BLaER1 treated with 17β-estradiol and CSF1 and Interleukin-3, amounts not matched to agents 10 nM and 100 nM (cell line): ENCODE data around the gene CFAP206.

Experiments
- H3K27ac ChIP-seq, 11 experiments: shearing (Covaris generic); formaldehyde crosslinking; 2 replicates each; pipeline ENCODE4 v1.8.1; 2022
- H3K27me3 ChIP-seq, 11 experiments: shearing (Covaris generic); formaldehyde crosslinking; 2 replicates each; pipeline ENCODE4 v1.8.1; 2022
- H3K36me3 ChIP-seq, 11 experiments: shearing (Covaris generic); formaldehyde crosslinking; 2 replicates each; pipeline ENCODE4 v1.8.1; 2022
- H3K4me1 ChIP-seq, 10 experiments: shearing (Covaris generic); formaldehyde crosslinking; 2 replicates each; pipeline ENCODE4 v1.8.1; 2022
- H3K4me2 ChIP-seq, 11 experiments: shearing (Covaris generic); formaldehyde crosslinking; 2 replicates each; pipeline ENCODE4 v1.8.1; 2022
- H3K4me3 ChIP-seq, 10 experiments: shearing (Covaris generic); formaldehyde crosslinking; 2 replicates each; pipeline ENCODE4 v1.8.1; 2022
- H3K9ac ChIP-seq, 11 experiments: shearing (Covaris generic); formaldehyde crosslinking; 2 replicates each; pipeline ENCODE4 v1.8.1; 2022
- H3K9me3 ChIP-seq, 11 experiments: shearing (Covaris generic); formaldehyde crosslinking; replicated peaks in 1 of 11; 2 replicates each; pipeline ENCODE4 v1.8.1; 2022
- H4K20me1 ChIP-seq, 11 experiments: shearing (Covaris generic); formaldehyde crosslinking; 2 replicates each; pipeline ENCODE4 v1.8.1; 2022
- Cebpa-rat ChIP-seq, 11 experiments: shearing (Covaris generic); IDR thresholded peaks; 2 replicates each; pipeline ENCODE4 v1.8.1; 2022

The CFAP206 gene

DNA sequence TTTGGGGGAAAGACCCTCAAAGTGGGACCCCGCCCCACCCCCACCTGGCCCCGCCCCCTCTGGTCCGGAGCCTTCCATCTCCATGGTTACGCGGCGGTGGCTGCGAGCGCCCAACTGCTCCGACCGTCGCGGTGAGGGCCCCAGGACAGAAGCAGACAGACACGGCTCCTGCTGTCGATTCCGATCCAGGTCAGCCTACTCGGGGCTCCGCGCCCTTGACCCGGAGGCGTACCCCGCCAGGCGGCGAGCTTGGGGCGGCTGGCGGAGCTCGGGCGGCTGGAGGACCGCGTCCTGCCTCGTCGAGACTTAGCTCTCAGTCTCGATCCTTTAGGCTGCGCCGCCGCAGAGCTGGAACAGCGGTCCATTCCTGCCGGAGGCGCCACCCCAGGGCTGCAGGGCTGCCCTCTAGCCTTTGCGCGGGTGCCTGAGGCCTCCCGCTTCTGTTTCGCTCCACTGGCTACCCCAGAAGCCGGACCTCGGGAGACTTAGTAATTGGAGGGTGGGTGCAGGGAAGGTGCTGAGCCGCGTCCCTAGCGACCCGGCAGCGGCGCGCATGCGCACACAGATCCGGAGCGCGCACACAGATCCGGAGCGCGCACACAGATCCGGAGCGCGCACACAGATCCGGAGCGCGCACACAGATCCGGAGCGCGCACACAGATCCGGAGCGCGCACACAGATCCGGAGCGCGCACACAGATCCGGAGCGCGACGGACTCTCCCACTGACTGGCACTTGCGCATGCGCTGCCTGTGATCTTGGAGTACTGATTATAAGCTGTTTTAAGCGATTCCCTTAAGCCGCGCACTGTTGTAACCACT is at the start of gene CFAP206:
CFAP206 (plus strand) TSS at position 72 of the 820 bp plus-strand sequence. CDS start 1,868 bp downstream, outside the sequence.
- no peaks in the 10 kb centered on the region for H3K9me3 ChIP-seq
- H4K20me1 ChIP-seq, result no peaks in the 10 kb centered on the region
- H3K4me1 ChIP-seq, result 0 out of 20 replicates have a peak, but pooled peaks cover 0 to 3% (median 0%) of the 10 kb centered on the region in 10 experiments
- TF ChIP-seq Cebpa-rat (IDR thresholded peaks at IDR 0.05), result no peak
- peak within 1 kb of the TSS; percentile 58 to 77 (median 70) for H3K4me3 ChIP-seq
- no peaks in the 10 kb centered on the region for H3K27me3 ChIP-seq
- H3K9ac ChIP-seq, result peak within 1 kb of the TSS; percentile 48 to 71 (median 62); a peak in 19 of 22 replicates
- no peaks in the 10 kb centered on the region for H3K36me3 ChIP-seq
- H3K27ac ChIP-seq, result peak within 1 kb of the TSS in 5 of 11 experiments; percentile 6 to 68 (median 51); a peak in 4 of 22 replicates
- H3K4me2 ChIP-seq, result peak within 1 kb of the TSS; percentile 49 to 73 (median 62)

- Histone ChIP-seq H3K27ac (no peak overlapping the region), H3K4me2 (no peak overlapping the region), H3K4me1 (no peaks in the 10 kb centered on the region), H3K27me3 (no peaks in the 10 kb centered on the region), H3K9ac (no peak overlapping the region), H3K9me3 (peaks cover 17 to 37% (median 30%) of the 10 kb centered on the region in 11 experiments; a peak in 21 of 22 replicates), H3K36me3 (no peaks in the 10 kb centered on the region), H4K20me1 (no peaks in the 10 kb centered on the region), H3K4me3 (no peak overlapping the region)
- no peak for TF ChIP-seq Cebpa-rat (IDR thresholded peaks at IDR 0.05)
Observed at GRCh38 chr6:87364602-87365252, 43.0 kb upstream of the CFAP206 start.

- no peaks in the 10 kb centered on the region for H3K27me3 ChIP-seq
Observed at GRCh38 chr6:87366072-87366827, 41.5 kb upstream of the CFAP206 start.

GRCh38 chr6:87366899-87367298 is 40.9 kb upstream of the CFAP206 start:
- Histone ChIP-seq H3K9ac (no peak overlapping the region), H3K4me3 (no peak overlapping the region), H3K27ac (no peak overlapping the region), H3K36me3 (no peaks in the 10 kb centered on the region), H3K4me1 (no peaks in the 10 kb centered on the region), H3K27me3 (no peaks in the 10 kb centered on the region), H3K4me2 (no peak overlapping the region), H4K20me1 (no peaks in the 10 kb centered on the region), H3K9me3 (peaks cover 17 to 40% (median 30%) of the 10 kb centered on the region in 11 experiments; a peak in 21 of 22 replicates)
- no peak for TF ChIP-seq Cebpa-rat (IDR thresholded peaks at IDR 0.05)

More at GRCh38 chr6:87366072-87366827, 41.5 kb upstream of the CFAP206 start:
- no peak overlapping the region for H3K4me3 ChIP-seq
- no peak overlapping the region for H3K9ac ChIP-seq
- no peaks in the 10 kb centered on the region for H4K20me1 ChIP-seq
- no peaks in the 10 kb centered on the region for H3K4me1 ChIP-seq
- no peak for TF ChIP-seq Cebpa-rat (IDR thresholded peaks at IDR 0.05)
- no peaks in the 10 kb centered on the region for H3K36me3 ChIP-seq
- H3K4me2 ChIP-seq, result no peak overlapping the region
- H3K9me3 ChIP-seq, result peaks cover 17 to 40% (median 30%) of the 10 kb centered on the region in 11 experiments; a peak in 21 of 22 replicates
- no peak overlapping the region for H3K27ac ChIP-seq

DNA sequence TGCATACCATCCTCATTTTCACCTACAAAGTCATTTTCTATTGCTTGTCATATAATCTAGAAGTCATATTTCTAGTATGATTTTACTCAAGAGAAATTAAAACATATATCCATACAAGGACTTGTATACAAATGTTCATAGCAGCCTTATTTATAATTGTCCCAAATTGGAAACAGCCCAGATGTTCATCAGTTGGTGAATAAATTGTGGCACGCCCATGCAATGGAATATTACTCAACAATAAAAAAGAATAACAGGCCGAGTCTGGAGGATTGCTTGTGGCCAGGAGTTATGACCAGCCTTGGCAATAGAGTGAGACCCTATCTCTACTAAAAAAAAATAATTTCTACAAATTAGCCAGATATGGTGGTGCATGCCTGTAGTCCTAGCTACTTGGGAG is 34.4 kb upstream of the CFAP206 start:
- Histone ChIP-seq H3K4me3 (no peak overlapping the region), H3K9me3 (peaks cover 10 to 18% (median 12%) of the 10 kb centered on the region in 11 experiments; a peak in 16 of 22 replicates), H3K4me2 (no peak overlapping the region), H4K20me1 (no peaks in the 10 kb centered on the region), H3K27me3 (no peaks in the 10 kb centered on the region), H3K36me3 (no peaks in the 10 kb centered on the region), H3K27ac (no peak overlapping the region), H3K9ac (no peak overlapping the region), H3K4me1 (peaks cover 5 to 17% (median 9%) of the 10 kb centered on the region in 10 experiments; a peak in 17 of 20 replicates)
- TF ChIP-seq Cebpa-rat (IDR thresholded peaks at IDR 0.05), result no peak

GRCh38 chr6:87375315-87375714 is 32.5 kb upstream of the CFAP206 start:
- Histone ChIP-seq H3K4me1 (peaks cover 5 to 30% (median 18%) of the 10 kb centered on the region in 10 experiments; a peak in 18 of 20 replicates), H3K9me3 (peaks cover 0 to 4% (median 0%) of the 10 kb centered on the region in 11 experiments; a peak in 1 of 22 replicates), H3K4me2 (no peak overlapping the region), H4K20me1 (no peaks in the 10 kb centered on the region), H3K27ac (no peak overlapping the region), H3K36me3 (no peaks in the 10 kb centered on the region), H3K9ac (no peak overlapping the region), H3K27me3 (no peaks in the 10 kb centered on the region), H3K4me3 (no peak overlapping the region)
- TF ChIP-seq Cebpa-rat (IDR thresholded peaks at IDR 0.05), result no peak

GRCh38 chr6:87376643-87377042 is 31.1 kb upstream of the CFAP206 start:
- Histone ChIP-seq H3K4me2 (peak overlapping the region in 6 of 11 experiments; percentile 9 to 26 (median 22); a peak in 3 of 22 replicates), H3K27me3 (no peaks in the 10 kb centered on the region), H4K20me1 (no peaks in the 10 kb centered on the region), H3K4me3 (no peak overlapping the region), H3K36me3 (no peaks in the 10 kb centered on the region), H3K4me1 (peaks cover 5 to 30% (median 18%) of the 10 kb centered on the region in 10 experiments; a peak in 18 of 20 replicates), H3K9ac (no peak overlapping the region), H3K9me3 (peaks cover 0 to 4% (median 0%) of the 10 kb centered on the region in 11 experiments; a peak in 1 of 22 replicates), H3K27ac (no peak overlapping the region)
- TF ChIP-seq Cebpa-rat (IDR thresholded peaks at IDR 0.05), result no peak

DNA sequence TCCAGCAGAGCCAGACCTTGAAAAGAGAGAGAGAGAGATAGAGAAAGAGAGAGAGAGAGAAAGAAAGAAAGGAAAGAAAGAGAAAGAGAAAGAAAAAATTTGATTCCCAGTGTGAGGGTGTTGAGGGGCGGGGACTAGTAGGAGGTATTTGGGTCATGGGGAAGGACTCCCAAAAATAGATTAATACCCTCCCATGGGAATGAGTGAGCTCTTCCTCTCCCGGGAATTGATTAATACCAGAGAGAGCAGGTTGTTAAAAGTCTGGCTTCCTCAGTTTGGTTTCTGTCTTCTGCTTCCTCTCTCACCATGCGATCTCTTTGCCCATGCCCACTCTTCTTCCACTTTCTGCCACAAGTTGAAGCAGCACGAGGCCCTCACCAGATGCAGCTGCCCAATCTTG is 28.8 kb upstream of the CFAP206 start:
- H3K27ac ChIP-seq, result peak overlapping the region in 7 of 11 experiments; percentile 8 to 62 (median 36); a peak in 10 of 22 replicates
- H3K4me3 ChIP-seq, result no peak overlapping the region
- no peaks in the 10 kb centered on the region for H4K20me1 ChIP-seq
- no peaks in the 10 kb centered on the region for H3K9me3 ChIP-seq
- no peak for TF ChIP-seq Cebpa-rat (IDR thresholded peaks at IDR 0.05)
- no peaks in the 10 kb centered on the region for H3K27me3 ChIP-seq
- peak overlapping the region; percentile 32 to 55 (median 48); a peak in 21 of 22 replicates for H3K4me2 ChIP-seq
- H3K4me1 ChIP-seq, result peaks cover 5 to 30% (median 18%) of the 10 kb centered on the region in 10 experiments; a peak in 18 of 20 replicates
- H3K9ac ChIP-seq, result no peak overlapping the region
- H3K36me3 ChIP-seq, result no peaks in the 10 kb centered on the region
